Measurements from ENCODE around the gene CLCF1.
"Not testable (repeated sequence)": the region's sequence is repeated elsewhere in the genome, so short reads cannot be mapped to it uniquely, and the experiment has no call there.

Gene CLCF1

DNA sequence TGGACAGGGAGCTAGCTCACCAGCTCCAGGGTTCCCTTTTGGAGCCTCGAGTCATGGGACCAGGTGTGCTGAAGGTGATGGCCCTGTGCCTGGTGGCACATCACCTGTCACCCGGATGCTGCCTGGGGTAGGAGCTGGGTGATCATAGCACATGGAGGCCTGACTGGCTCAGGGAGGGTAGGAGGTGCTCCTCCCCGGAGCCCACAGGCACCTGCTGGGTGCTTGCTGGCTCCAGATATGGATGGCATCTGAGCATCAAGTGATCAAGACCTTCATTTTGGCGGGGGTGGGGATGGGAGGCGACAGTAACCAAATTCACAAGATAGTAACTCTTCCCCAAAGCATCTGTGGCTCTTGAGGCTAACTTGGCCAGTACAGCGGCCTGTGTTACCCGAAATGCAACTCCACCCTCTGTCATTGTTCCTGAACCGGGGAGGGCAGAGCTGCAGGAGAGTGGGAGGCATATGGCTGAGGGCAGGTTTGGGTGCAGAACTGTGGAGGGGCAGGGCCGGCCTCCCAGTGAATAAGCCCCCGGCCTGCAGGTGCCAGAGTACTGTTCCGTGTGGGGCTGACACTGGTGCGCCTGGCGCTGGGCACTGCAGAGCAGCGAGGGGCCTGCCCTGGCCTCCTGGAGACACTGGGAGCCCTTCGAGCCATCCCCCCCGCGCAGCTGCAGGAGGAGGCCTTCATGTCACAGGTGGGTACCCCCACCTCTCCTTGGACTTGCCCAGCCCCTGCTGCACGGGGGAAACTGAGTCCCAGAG is 35.2 kb upstream of the CLCF1 start:
- DNase-seq (ENCODE audit: low read depth in 2 of 2): no peak

DNA sequence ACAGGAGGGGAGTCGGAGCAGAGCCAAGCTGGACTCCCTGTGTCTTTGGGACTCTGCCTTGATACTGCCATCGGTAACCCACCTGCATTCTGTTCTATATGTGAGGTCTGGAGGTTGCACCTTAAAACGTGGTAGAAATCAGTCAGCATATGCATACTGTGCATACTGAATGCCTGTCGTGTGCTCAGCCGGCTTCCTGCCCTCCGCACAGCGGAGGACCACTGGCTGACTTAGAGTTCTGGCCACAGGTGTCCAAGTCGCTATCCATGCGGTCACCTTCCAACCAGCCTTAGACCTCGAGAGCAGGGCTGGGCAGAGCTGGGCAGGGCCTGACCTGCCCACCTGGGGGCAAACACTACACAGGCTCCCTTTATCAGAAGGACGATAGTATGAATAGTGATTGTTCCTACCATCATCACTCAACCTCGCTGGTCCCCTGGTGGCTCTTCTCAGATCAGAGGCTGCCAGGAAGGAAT is 34.3 kb upstream of the CLCF1 start:
- DNase-seq (ENCODE audit: low read depth in 2 of 2): no peak

DNA sequence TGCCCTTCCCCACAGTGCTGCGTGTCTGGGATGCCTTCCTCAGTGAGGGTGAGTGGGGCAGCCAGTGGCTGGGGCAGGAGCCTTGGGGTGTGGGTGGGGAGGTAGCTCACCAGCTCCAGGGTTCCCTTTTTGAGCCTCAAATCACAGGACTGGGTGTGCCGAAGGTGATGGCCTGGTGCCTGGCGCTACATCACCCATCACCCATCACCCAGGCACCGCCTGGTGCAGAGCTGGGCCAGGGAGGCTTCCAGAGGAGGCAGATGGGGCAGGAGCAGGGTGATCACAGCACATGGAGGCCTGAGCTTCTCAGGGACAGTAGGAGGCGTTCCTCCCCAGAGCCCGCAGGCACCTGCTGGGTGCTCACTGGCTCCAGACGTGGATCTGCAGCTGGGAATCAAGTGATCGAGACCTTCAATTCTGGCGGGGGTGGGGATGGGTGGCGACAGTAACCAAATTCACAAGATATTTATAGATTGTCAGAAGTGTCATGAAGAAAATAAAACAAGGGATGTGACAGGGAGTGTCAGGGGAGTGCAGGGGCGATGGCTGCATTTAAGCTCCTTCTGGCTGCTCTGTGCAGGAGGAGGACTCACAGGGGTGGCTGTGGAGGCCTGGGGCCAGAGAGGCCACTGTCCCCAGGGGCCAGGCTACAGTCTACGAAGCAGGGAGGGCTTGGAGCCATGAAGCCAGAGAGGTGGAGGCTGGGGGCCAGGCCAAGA is 33.7 kb upstream of the CLCF1 start:
- no peak for DNase-seq (ENCODE audit: low read depth in 2 of 2)

DNA sequence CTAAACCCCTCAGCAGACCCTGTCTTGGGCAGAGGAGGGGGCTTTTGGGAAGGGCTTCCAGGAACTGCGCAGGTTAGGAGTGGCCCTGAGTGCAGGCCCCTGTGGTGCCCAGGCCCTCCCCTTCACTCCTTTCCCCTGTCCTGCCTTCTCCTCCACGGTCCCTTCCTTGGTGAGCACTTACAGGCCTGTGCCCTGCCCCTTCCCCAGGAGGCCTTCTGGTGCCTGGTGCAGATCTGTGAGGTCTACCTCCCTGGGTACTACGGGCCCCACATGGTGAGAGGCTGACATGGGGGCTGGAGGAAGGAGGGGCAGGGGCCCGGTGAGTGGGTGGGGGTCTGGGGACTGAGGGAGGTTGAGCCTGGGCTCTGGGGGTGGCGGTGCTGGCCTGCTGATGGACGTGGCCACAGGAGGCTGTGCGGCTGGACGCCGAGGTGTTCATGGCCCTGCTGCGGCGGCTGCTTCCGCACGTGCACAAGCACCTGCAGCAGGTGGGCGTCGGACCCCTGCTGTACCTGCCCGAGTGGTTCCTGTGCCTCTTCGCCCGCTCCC is 33.1 kb upstream of the CLCF1 start:
- DNase-seq (ENCODE audit: low read depth in 2 of 2): no peak

DNA sequence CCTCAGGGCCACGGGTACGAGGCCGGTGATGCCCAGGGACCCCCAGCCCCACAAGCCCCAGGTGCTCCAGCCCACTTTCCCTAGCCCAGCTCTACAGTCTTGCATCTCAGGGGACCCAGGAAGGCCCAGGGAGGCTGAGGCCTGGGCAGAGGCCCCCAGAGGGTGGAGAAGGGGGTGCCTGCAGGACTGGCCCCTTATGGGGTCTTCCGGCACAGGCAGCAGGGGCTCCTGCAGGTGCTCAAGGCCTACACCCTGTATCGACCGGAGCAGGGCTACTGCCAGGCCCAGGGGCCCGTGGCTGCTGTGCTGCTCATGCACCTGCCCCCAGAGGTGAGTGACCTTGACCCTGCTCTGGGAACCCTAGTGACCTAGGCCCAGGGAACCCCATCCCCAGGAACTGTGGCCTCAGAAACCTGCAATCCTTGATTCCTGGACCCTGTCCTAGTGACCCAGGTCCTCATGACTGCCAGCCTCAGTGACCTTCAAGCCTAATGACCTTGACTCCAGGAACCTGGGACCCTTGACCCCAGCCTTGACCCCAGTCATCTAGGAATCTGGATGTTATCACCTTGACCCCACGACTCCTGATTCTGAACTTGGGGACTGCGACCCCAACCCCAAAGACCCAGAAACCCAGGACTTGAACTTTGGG is 32.4 kb upstream of the CLCF1 start:
- DNase-seq (ENCODE audit: low read depth in 2 of 2): no peak

DNA sequence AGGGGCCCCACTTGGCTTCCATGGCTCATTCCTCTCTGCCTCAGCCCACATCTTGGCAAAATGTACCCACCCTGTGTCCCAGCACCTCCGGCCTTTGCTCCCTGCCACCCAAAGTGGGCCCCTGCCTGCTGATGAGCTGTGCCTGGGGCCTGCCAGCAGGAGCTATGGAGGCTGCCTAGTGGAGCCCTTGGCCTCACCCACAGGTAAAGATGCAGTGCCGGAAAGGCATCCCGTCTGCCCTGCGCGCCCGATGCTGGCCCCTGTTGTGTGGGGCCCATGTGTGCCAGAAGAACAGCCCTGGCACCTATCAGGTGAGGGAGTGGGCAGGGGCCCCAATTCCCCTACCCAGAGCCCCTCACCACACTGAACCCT is 31.8 kb upstream of the CLCF1 start:
- no peak for DNase-seq (ENCODE audit: low read depth in 2 of 2)

DNA sequence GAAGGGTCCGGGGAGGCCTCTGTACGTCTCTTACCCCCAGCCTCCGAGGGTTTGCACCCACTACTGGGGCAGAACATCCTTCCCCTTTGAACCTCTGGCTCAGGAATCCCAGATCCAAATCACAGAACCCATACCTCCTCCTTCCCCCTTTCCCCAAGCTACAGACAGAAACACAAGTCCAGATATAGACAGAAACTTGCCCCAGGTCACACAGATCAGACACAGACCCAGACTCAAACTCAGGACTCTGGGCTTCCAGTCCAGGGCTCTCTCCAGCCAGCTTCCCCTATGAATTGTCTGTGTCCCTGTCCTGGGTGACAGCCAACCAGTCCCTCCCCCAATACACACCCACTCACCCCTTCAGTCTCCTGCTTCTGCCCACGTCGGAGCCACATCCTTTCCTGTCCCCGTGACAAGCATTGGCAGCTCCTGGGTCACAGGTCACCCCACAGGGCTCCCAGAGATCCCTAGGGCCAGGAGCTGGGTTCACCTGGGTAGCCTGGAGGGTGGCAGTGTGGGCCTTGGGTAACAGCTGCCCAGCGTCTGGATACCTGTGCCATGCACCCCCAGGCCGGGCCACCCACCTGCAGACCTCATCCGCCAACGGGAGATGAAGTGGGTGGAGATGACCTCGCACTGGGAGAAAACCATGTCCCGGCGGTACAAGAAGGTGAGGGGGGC is 31.3 kb upstream of the CLCF1 start:
- peak in 1 of 2 donors; percentile 50 for DNase-seq (ENCODE audit: low read depth in 2 of 2)

DNA sequence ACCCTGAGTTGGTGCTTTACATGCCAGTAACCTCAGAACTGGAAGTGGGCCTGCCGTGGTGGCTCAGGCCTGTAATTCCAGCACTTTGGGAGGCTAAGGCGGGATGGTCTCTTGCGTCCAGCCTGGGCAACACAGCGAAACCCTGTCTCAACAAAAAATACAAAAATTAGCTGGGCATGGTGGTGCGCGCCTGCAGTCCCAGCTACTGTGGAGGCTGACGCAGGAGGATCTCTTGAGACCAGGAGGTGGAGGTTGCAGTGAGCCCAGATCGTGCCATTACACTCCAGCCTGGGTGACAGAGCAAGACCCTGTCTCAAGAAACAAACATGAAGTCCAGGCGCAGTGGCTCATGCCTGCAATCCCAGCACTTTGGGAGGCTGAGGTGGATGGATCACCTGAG is 29.7 kb upstream of the CLCF1 start:
- DNase-seq (ENCODE audit: low read depth in 2 of 2): not testable (repeated sequence)

DNA sequence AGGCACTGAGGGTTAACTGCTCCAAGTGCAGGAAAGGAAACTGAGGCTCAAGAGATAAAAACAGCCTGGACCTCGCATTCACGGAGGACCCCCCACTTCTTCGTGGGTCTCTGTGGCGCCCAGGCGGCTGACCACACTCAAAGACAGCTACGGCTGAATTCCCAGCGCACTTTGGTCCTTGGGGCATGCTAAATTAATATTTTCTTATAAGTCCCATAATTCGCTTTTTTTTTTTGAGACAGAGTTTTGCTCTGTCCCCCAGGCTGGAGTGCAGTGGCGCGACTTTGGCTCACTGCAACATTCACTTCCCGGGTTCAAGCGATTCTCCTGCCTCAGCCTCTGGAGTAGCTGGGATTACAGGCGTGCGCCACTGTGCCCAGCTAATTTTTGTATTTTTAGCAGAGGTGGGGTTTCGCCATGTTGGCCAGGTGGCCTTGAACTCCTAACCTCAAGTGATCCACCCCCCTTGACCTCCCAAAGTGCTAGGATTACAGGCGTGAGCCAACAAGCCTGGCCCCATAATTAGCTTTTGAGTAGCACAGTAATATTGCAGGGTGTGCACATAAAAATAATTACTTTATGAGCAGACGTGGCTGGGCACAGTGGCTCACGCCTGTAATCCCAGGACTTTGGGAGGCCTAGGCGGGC is 28.9 kb upstream of the CLCF1 start:
- not testable (repeated sequence) for DNase-seq (ENCODE audit: low read depth in 2 of 2)

DNA sequence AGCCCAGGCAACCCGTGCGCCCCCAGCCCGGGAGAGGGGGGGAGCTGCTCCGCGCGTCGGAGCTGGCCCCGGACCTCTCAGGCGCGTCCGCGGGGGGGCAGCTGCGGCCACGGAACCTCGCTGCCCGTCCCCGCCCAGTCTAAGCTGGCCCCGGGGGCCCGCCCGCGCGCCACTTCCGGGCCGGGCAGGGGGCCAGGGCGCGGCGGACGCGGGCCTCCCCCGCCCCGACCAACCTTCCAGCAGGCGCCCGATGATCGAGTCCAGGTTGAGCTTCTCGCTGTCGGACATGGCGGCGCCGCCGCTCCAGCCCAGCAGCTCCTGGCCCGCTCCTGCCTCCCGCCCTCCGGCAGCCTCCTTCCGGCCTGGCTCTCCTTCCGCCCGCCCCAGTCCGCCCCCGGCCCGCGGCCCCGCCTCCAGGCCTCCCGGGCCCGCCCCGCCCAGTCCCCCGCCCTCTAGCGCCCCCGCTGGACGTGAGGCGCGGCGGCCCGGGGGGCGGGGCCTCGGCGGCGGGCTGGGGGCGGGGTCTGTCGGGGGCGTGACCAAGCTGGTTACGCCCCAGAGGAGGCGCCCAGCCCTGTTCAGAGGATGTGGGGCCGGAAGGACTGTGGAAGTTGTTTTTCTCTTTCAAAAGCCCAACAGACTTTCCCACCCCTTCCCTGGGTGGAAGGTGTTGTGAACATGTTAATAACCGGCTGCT is 28.2 kb upstream of the CLCF1 start, which contains the start of gene PPP1CA:
Gene PPP1CA, minus strand, starts transcription at position 364 of the 697 bp plus-strand sequence. Its CDS starts 76 bp downstream, at position 288.
- peak; percentile 80 to 88 for DNase-seq (ENCODE audit: low read depth in 2 of 2)

DNA sequence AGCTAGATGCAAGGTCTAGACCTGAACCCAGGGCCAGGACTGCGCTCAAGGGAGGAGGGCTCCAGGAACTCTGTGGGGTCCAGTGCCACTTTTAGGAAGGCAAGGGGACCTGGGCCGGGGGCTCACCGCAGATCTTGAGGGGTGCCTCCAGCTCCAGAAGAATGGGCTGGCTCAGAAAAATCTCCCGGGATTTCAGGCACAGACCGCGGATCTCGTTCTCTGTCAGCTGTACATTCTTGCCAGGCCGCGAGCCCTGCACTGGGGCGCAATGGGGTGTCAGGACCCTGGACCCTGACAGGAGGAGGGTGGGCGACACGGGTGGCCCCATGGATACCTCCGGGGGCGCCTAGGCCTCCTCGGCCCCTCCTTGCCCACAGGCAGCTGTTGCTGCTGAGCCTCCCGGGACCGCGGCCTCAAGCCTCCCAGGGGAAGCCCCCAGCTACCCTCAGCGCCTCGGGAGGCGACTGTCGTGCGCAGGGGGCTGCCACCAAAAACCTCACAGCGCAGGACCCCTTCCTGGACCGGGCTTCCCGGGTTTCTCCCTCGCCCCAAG is 27.6 kb upstream of the CLCF1 start:
- no peak for DNase-seq (ENCODE audit: low read depth in 2 of 2)

DNA sequence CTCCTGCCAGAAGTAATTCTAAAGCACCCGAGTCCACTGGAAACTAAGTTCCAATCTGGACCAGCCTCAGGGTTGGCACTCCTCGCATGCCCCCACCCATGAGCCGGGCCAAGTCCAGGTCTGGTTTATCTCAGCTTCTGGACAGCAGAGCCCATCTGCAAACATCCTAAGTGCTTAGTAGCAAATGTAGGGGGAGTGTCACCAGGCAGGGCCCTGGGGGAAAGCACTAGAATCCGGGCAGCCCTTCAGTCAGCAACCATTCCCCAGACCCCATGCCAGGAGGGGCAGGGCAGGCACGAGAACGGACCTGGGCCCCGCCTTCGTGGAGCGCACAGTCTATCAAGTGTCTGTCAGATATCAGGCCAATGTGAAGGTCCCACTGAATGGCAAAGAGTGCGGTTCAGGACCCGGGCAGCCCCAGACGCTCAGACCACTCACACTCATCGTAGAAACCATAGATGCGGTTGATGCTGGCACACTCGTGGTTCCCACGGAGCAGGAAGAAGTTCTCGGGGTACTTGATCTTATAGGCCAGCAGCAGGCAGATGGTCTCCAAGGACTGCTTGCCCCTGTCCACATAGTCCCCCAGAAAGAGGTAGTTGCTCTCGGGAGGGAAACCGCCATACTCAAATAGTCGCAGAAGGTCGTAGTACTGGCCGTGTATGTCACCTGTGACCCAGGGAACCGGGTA is 27.0 kb upstream of the CLCF1 start:
- no peak for DNase-seq (ENCODE audit: low read depth in 2 of 2)

DNA sequence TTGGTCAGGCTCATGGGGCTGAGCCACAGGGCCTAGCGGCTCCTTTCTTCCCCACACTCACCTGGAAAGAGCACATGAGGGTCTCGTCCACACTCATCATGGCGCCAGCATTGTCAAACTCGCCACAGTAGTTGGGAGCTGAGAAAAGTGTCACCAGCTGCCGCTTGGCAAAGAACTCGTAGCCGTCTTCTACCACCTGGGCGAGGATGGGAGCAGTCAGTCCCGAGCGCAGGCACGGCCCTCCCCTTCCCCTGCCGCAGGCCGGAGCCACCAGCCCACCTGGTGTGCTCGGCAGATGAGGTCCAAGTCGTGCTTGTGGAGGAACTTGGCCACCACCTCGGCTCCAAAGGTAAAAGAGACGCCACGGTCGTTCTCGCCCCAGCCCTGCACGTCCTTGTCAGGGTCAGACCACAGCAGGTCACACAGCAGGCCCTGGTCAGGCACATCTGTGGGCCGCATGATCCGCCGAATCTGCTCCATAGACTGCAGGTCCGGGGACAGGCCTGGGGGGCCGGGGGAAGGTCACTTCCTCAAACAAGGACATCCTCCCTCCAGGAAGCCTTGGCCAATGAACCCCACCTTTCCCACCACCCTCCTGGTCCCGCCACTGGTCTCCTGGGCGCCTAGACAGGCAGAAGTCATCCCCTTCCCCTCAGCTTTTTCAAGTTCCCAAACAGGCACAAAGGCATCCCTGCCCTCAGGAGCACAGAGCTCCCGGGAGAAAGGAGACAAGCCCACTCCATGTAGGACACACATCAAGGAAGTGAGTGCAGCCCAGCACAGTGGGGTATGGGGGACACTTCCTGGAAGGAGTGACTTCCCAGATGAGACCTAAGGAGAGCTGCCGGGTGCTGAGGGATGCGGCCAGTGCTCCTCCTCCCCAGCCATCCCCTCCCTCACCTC is 25.5 kb upstream of the CLCF1 start:
- DNase-seq (ENCODE audit: low read depth in 2 of 2): no peak

DNA sequence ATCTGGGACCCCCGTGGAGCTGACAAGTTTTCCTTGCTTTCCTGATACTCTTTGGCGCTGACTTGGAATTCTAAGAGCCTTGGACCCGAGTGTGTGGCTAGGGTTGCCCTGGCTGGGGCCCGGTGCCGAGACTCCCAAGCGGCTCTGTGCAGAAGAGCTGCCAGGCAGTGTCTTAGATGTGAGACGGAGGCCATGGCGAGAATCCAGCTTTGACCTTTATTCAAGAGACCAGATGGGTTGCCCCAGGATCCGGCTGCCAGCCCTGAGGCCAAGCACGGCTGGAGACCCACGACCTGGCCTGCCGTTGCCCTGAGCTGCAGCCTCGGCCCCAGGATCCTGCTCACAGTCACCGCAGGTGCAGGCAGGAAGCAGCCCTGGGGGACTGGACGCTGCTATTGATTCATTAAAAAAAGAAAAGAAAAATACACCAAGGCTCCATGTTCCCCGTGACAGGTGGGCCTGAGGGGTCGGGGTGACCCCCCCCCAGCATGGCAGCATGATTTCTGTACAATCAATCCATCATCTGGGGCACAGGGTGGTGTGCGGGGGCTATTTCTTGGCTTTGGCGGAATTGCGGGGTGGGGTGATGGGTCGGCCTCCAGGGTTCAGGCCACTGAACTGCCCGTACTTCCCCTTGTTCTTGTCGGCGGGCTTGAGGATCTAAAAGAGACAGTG is 24.7 kb upstream of the CLCF1 start:
- no peak for DNase-seq (ENCODE audit: low read depth in 2 of 2)

DNA sequence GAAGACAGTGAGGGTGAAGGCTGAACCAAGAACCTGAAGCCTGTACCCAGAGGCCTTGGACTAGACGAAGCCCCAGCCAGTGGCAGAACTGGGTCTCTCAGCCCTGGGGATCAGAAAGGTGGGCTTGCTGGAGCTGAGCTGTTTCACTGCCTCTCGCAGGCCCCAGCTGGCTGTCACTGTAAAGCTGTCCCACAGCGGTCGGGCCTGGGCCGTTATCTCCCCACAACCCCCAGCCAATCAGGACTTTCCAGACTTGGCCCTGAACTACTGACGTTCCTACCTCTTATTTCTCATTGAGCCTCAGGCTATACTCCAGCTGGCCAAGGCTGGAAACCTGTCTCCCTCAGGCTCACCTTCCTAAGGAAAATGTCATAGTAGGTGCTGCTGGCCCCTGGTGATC is 24.1 kb upstream of the CLCF1 start:
- no peak for DNase-seq (ENCODE audit: low read depth in 2 of 2)

DNA sequence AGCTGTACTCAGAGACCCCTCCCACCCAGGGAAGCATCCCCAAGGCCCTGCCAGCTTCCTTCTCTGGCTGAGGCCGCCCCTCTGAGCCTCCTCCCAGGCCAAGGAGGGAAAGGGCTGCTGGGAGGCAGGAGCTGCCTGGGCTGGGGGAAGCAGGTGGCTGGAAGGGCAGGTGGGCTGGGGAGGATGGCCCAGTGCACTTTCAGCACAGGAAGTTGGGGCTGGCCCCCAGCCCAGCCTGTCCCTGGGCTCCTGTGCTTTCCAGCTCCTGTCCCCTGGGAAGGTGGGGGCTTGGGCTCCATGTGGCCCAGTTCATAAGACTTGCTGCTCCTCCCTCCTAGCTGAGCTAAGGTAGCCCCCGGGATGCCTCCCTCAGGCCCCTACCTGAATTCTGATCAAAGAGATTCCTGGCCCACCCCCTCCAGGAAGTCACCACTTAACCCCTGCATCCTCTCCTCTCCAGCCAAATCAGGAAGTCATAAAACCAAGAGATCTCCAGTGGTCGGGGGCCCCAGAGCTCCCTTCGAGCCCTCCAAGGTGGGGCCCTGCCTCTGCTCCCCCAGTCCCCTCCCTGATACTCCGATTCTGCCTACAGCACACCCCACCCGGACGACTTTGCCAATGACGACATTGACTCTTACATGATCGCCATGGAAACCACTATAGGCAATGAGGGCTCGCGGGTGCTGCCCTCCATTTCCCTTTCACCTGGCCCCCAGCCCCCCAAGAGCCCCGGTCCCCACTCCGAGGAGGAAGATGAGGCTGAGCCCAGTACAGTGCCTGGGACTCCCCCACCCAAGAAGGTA is 23.4 kb upstream of the CLCF1 start:
- no peak for DNase-seq (ENCODE audit: low read depth in 2 of 2)

DNA sequence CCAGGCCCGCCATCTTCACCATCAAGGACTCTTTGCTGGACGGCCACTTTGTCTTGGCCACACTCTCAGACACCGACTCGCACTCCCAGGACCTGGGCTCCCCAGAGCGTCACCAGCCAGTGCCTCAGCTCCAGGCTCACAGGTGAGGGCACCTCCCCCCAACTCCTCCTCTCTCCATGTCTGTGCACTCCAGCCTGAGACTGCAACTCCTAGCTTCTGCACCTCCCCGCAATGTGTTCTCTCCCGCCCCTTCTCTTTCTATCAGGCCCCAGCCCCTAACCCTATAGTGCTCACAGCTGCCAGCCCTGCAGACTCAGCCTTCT is 22.8 kb upstream of the CLCF1 start:
- DNase-seq (ENCODE audit: low read depth in 2 of 2): no peak
